Mesothelial cell of epicardium (in vitro differentiated cells): ENCODE measurements around the gene LOXHD1. TPM values are rescaled to one million over a fixed set of nuclear protein-coding genes. Genes with fewer than 3 reads are reported as not detected.

Experiments used
- DNase-seq, 2 experiments: peaks; one replicate each; pipeline ENCODE4 v3.0.0; 2021; ENCODE audit warnings: low spot score in 2 of 2; ENCODE audit not compliant: unreplicated experiment in 2 of 2
- H3K27ac Mint-ChIP-seq: 2 replicates; pipeline ENCODE4 v1.8.0; 2021; ENCODE audit warnings: mixed read lengths
- H3K27me3 Mint-ChIP-seq: 2 replicates; pipeline ENCODE4 v1.8.0; 2021; ENCODE audit warnings: low read depth, mixed read lengths
- H3K36me3 Mint-ChIP-seq: 2 replicates; pipeline ENCODE4 v1.8.0; 2021; ENCODE audit warnings: mixed read lengths
- H3K4me1 Mint-ChIP-seq: 2 replicates; pipeline ENCODE4 v1.8.0; 2021; ENCODE audit warnings: mixed read lengths
- H3K4me3 Mint-ChIP-seq: 2 replicates; pipeline ENCODE4 v1.8.0; 2021; ENCODE audit warnings: mild to moderate bottlenecking, moderate library complexity, mixed read lengths
- H3K9me3 Mint-ChIP-seq: 2 replicates; pipeline ENCODE4 v1.8.0; 2021; ENCODE audit warnings: mixed read lengths
- CTCF ChIP-seq: fragments of 200-600 bp; sonication (generic); IDR thresholded peaks from one replicate; pipeline ENCODE4 v1.5.0; 2021; ENCODE audit warnings: antibody characterized with exemption; ENCODE audit not compliant: unreplicated experiment
- total RNA-seq: library from RNA; stranded (reverse); gene quantifications from 3 replicates; pipeline ENCODE4 v1.2.1, GENCODE V29; 2021

LOXHD1 gene
- total RNA-seq, 1 donor from 2014 or later, result 0.07 TPM

DNA sequence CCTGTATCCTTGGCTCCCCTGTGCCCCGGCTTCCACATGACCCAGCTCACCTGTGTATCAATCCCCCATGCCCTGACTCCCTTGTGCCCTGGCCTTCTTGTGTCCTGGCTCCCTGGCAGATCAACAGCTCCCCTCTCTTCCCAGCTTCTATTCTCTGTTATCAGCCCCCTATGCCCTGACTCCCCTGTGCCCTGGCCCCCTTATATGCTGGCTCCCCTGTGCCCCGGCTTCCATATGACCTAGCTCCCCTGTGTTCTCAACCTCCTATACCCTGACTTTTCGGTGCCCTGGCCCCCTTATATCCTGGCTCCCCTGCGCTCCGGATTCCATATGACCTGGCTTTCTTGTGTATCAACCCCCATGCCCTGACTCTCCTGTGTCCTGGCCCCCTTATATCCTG, 209.2 kb downstream of the LOXHD1 start:
- no peak for TF ChIP-seq CTCF
- H3K4me3 Mint-ChIP-seq, result no peak overlapping the region
- H3K27me3 Mint-ChIP-seq, result peaks cover 4% of the 10 kb centered on the region
- peaks cover 13% of the 10 kb centered on the region for H3K36me3 Mint-ChIP-seq
- H3K4me1 Mint-ChIP-seq, result no peaks in the 10 kb centered on the region
- no peak overlapping the region for H3K27ac Mint-ChIP-seq
- H3K9me3 Mint-ChIP-seq, result peaks cover 17% of the 10 kb centered on the region
- no peak for DNase-seq

- no peak overlapping the region for H3K27ac Mint-ChIP-seq
- peaks cover 4% of the 10 kb centered on the region for H3K27me3 Mint-ChIP-seq
- no peak overlapping the region for H3K4me3 Mint-ChIP-seq
- TF ChIP-seq CTCF, result no peak
- peaks cover 18% of the 10 kb centered on the region for H3K9me3 Mint-ChIP-seq
- H3K4me1 Mint-ChIP-seq, result no peaks in the 10 kb centered on the region
- DNase-seq, result no peak
- peaks cover 13% of the 10 kb centered on the region for H3K36me3 Mint-ChIP-seq
Observed at GRCh38 chr18:46447323-46447722, 209.7 kb downstream of the LOXHD1 start.

GRCh38 chr18:46445522-46446313, 211.3 kb downstream of the LOXHD1 start:
- peaks cover 8% of the 10 kb centered on the region for H3K36me3 Mint-ChIP-seq
- TF ChIP-seq CTCF, result no peak

DNA sequence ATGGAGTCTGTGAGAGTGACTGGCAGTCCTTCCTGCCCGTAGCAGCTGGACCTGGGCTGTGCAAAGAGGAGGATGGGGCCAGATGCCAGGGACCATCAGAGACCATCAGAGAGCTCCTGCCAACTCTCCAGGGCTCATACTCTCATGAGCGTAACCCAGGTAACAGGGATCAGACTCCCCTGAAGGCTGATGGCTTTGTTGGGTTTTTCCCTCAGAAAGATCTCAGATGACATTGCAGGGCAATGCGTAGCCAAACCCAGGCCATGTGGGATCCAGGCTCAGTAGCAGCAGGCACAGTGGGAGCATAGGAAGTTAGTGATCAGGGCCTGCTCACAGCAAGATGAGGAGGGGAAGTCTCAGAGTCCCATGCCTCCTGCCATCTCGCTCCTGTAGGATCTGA, 218.0 kb downstream of the LOXHD1 start:
- Mint-ChIP-seq H3K27ac (no peak overlapping the region), H3K36me3 (no peaks in the 10 kb centered on the region), H3K4me1 (no peaks in the 10 kb centered on the region), H3K27me3 (no peaks in the 10 kb centered on the region), H3K9me3 (peaks cover 11% of the 10 kb centered on the region), H3K4me3 (no peak overlapping the region)
- TF ChIP-seq CTCF, result no peak
- no peak for DNase-seq

More at GRCh38 chr18:46445522-46446313, 211.3 kb downstream of the LOXHD1 start:
- Mint-ChIP-seq H3K4me3 (no peak overlapping the region), H3K9me3 (peaks cover 18% of the 10 kb centered on the region), H3K27me3 (peaks cover 4% of the 10 kb centered on the region), H3K4me1 (no peaks in the 10 kb centered on the region), H3K27ac (no peak overlapping the region)
- no peak for DNase-seq

GRCh38 chr18:46437061-46437460, 220.0 kb downstream of the LOXHD1 start:
- Mint-ChIP-seq H3K27ac (no peak overlapping the region), H3K4me3 (no peak overlapping the region), H3K4me1 (no peaks in the 10 kb centered on the region), H3K36me3 (no peaks in the 10 kb centered on the region), H3K9me3 (no peaks in the 10 kb centered on the region), H3K27me3 (no peaks in the 10 kb centered on the region)
- no peak for TF ChIP-seq CTCF
- no peak for DNase-seq
